ENCODE measurements around the gene POPDC3.
"Not testable (repeated sequence)": the region's sequence is repeated elsewhere in the genome, so short reads cannot be mapped to it uniquely, and the experiment has no call there.

The POPDC3 gene

GRCh38 chr6:105177556-105177955 lies 2.3 kb downstream of the POPDC3 start:
- no peaks in the 10 kb centered on the region for H3K9me3 ChIP-seq (ENCODE audit: control insufficient read depth, insufficient read depth, low read depth, low read length)
- no peak overlapping the region for H3K9ac ChIP-seq (ENCODE audit: low read length)
- peaks cover 24% of the 10 kb centered on the region for H3K27me3 ChIP-seq (ENCODE audit: control insufficient read depth, insufficient read depth, low read length)
- H3K27ac ChIP-seq (ENCODE audit: low read depth, low read length) = no peak overlapping the region
- no peak overlapping the region for H3K4me3 ChIP-seq (ENCODE audit: low read depth, low read length)
- H3K36me3 ChIP-seq (ENCODE audit: control insufficient read depth, insufficient read depth, low read length) = no peaks in the 10 kb centered on the region
- H3K4me1 ChIP-seq (ENCODE audit: control insufficient read depth, insufficient read depth, low read length) = peaks cover 12% of the 10 kb centered on the region

DNA sequence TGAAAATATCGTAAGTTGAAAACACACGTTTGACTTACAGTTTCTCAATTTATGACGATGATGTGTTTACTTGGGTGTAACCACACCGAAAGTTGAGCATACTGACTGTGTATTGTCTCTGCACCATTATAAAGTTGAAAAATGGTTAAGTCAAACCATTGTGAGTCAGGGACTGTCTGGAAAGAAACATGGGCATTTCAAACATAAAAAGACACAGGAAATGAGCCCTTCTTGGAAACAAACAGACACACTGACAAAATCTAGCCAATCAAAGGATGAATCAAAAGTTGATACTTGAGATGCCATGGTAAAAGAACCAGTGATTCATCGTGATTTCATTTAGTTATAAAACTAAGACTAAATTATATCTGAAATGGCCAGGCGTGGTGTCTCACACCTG lies 5.3 kb downstream of the POPDC3 start:
- no peaks in the 10 kb centered on the region for H3K36me3 ChIP-seq (ENCODE audit: control insufficient read depth, insufficient read depth, low read length)
- no peaks in the 10 kb centered on the region for H3K9me3 ChIP-seq (ENCODE audit: control insufficient read depth, insufficient read depth, low read depth, low read length)
- H3K4me3 ChIP-seq (ENCODE audit: low read depth, low read length) = no peak overlapping the region
- no peak overlapping the region for H3K9ac ChIP-seq (ENCODE audit: low read length)
- H3K4me1 ChIP-seq (ENCODE audit: control insufficient read depth, insufficient read depth, low read length) = no peaks in the 10 kb centered on the region
- no peak overlapping the region for H3K27ac ChIP-seq (ENCODE audit: low read depth, low read length)
- peaks cover 16% of the 10 kb centered on the region; the same call in 1 of the 2 replicates for H3K27me3 ChIP-seq (ENCODE audit: control insufficient read depth, insufficient read depth, low read length)

DNA sequence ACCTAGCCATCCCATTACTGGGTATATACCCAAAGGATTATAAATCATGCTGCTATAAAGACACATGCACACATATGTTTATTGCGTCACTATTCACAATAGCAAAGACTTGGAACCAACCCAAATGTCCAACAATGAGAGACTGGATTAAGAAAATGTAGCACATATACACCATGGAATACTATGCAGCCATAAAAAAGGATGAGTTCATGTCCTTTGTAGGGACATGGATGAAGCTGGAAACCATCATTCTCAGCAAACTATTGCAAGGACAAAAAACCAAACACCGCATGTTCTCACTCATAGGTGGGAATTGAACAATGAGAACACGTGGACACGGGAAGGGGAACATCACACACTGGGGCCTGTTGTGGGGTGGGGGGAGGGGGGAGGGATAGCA lies 7.3 kb downstream of the POPDC3 start:
- not testable (repeated sequence) for H3K27me3 ChIP-seq (ENCODE audit: control insufficient read depth, insufficient read depth, low read length); H3K36me3 ChIP-seq (ENCODE audit: control insufficient read depth, insufficient read depth, low read length); H3K27ac ChIP-seq (ENCODE audit: low read depth, low read length); H3K4me3 ChIP-seq (ENCODE audit: low read depth, low read length); H3K9ac ChIP-seq (ENCODE audit: low read length); H3K4me1 ChIP-seq (ENCODE audit: control insufficient read depth, insufficient read depth, low read length); H3K9me3 ChIP-seq (ENCODE audit: control insufficient read depth, insufficient read depth, low read depth, low read length)

DNA sequence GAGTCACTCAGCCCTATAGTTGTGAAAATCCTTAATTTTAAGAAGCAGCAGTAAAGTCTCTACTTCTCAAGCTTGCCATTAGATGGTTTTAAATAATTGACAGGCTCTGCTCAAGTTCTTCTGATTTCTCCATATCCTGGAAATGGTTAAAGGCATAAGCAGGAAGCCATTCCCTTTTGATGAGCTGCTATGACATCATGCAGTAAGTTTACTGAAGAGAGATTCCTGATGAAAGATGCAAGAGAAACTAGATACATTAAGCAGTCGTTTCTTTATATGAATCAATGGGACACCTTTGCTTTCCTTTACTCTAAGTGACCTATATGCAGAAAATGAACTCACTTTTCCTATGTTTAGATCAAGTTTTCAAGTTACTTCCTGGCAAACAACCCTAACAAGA lies 9.8 kb downstream of the POPDC3 start:
- Histone ChIP-seq H3K27ac (ENCODE audit: low read depth, low read length) (no peak overlapping the region), H3K27me3 (ENCODE audit: control insufficient read depth, insufficient read depth, low read length) (no peaks in the 10 kb centered on the region), H3K4me1 (ENCODE audit: control insufficient read depth, insufficient read depth, low read length) (no peaks in the 10 kb centered on the region), H3K4me3 (ENCODE audit: low read depth, low read length) (no peak overlapping the region), H3K36me3 (ENCODE audit: control insufficient read depth, insufficient read depth, low read length) (no peaks in the 10 kb centered on the region), H3K9me3 (ENCODE audit: control insufficient read depth, insufficient read depth, low read depth, low read length) (no peaks in the 10 kb centered on the region), H3K9ac (ENCODE audit: low read length) (no peak overlapping the region)

GRCh38 chr6:105167914-105168313 lies 11.9 kb downstream of the POPDC3 start:
- Histone ChIP-seq H3K36me3 (ENCODE audit: control insufficient read depth, insufficient read depth, low read length) (no peaks in the 10 kb centered on the region), H3K9ac (ENCODE audit: low read length) (no peak overlapping the region), H3K27ac (ENCODE audit: low read depth, low read length) (no peak overlapping the region), H3K4me3 (ENCODE audit: low read depth, low read length) (no peak overlapping the region), H3K4me1 (ENCODE audit: control insufficient read depth, insufficient read depth, low read length) (no peaks in the 10 kb centered on the region), H3K9me3 (ENCODE audit: control insufficient read depth, insufficient read depth, low read depth, low read length) (no peaks in the 10 kb centered on the region), H3K27me3 (ENCODE audit: control insufficient read depth, insufficient read depth, low read length) (no peaks in the 10 kb centered on the region)

GRCh38 chr6:105164418-105164817 lies 15.4 kb downstream of the POPDC3 start:
- Histone ChIP-seq H3K27ac (ENCODE audit: low read depth, low read length) (no peak overlapping the region), H3K4me1 (ENCODE audit: control insufficient read depth, insufficient read depth, low read length) (no peaks in the 10 kb centered on the region)

GRCh38 chr6:105163183-105163582 lies 16.6 kb downstream of the POPDC3 start:
- Histone ChIP-seq H3K36me3 (ENCODE audit: control insufficient read depth, insufficient read depth, low read length) (no peaks in the 10 kb centered on the region), H3K9ac (ENCODE audit: low read length) (no peak overlapping the region), H3K27ac (ENCODE audit: low read depth, low read length) (no peak overlapping the region), H3K27me3 (ENCODE audit: control insufficient read depth, insufficient read depth, low read length) (no peaks in the 10 kb centered on the region), H3K9me3 (ENCODE audit: control insufficient read depth, insufficient read depth, low read depth, low read length) (no peaks in the 10 kb centered on the region), H3K4me3 (ENCODE audit: low read depth, low read length) (no peak overlapping the region), H3K4me1 (ENCODE audit: control insufficient read depth, insufficient read depth, low read length) (no peaks in the 10 kb centered on the region)

More at GRCh38 chr6:105164418-105164817, 15.4 kb downstream of the POPDC3 start:
- no peaks in the 10 kb centered on the region for H3K27me3 ChIP-seq (ENCODE audit: control insufficient read depth, insufficient read depth, low read length)
- no peak overlapping the region for H3K9ac ChIP-seq (ENCODE audit: low read length)
- H3K9me3 ChIP-seq (ENCODE audit: control insufficient read depth, insufficient read depth, low read depth, low read length) = no peaks in the 10 kb centered on the region
- H3K36me3 ChIP-seq (ENCODE audit: control insufficient read depth, insufficient read depth, low read length) = no peaks in the 10 kb centered on the region
- H3K4me3 ChIP-seq (ENCODE audit: low read depth, low read length) = no peak overlapping the region

GRCh38 chr6:105162377-105162776 lies 17.4 kb downstream of the POPDC3 start:
- Histone ChIP-seq H3K4me3 (ENCODE audit: low read depth, low read length) (no peak overlapping the region), H3K9me3 (ENCODE audit: control insufficient read depth, insufficient read depth, low read depth, low read length) (no peaks in the 10 kb centered on the region), H3K9ac (ENCODE audit: low read length) (no peak overlapping the region), H3K36me3 (ENCODE audit: control insufficient read depth, insufficient read depth, low read length) (no peaks in the 10 kb centered on the region), H3K27me3 (ENCODE audit: control insufficient read depth, insufficient read depth, low read length) (no peaks in the 10 kb centered on the region), H3K4me1 (ENCODE audit: control insufficient read depth, insufficient read depth, low read length) (no peaks in the 10 kb centered on the region), H3K27ac (ENCODE audit: low read depth, low read length) (no peak overlapping the region)

- Histone ChIP-seq H3K27me3 (ENCODE audit: control insufficient read depth, insufficient read depth, low read length) (no peaks in the 10 kb centered on the region), H3K36me3 (ENCODE audit: control insufficient read depth, insufficient read depth, low read length) (no peaks in the 10 kb centered on the region), H3K9ac (ENCODE audit: low read length) (no peak overlapping the region), H3K4me1 (ENCODE audit: control insufficient read depth, insufficient read depth, low read length) (no peaks in the 10 kb centered on the region), H3K27ac (ENCODE audit: low read depth, low read length) (no peak overlapping the region), H3K9me3 (ENCODE audit: control insufficient read depth, insufficient read depth, low read depth, low read length) (no peaks in the 10 kb centered on the region), H3K4me3 (ENCODE audit: low read depth, low read length) (no peak overlapping the region)
These were observed 18.4 kb downstream of the POPDC3 start for GRCh38 chr6:105161421-105161820.

GRCh38 chr6:105153676-105154075 lies 26.1 kb downstream of the POPDC3 start:
- Histone ChIP-seq H3K9ac (ENCODE audit: low read length) (no peak overlapping the region), H3K27me3 (ENCODE audit: control insufficient read depth, insufficient read depth, low read length) (no peaks in the 10 kb centered on the region), H3K4me3 (ENCODE audit: low read depth, low read length) (no peak overlapping the region), H3K4me1 (ENCODE audit: control insufficient read depth, insufficient read depth, low read length) (no peaks in the 10 kb centered on the region), H3K9me3 (ENCODE audit: control insufficient read depth, insufficient read depth, low read depth, low read length) (no peaks in the 10 kb centered on the region), H3K27ac (ENCODE audit: low read depth, low read length) (no peak overlapping the region), H3K36me3 (ENCODE audit: control insufficient read depth, insufficient read depth, low read length) (no peaks in the 10 kb centered on the region)

- H3K9me3 ChIP-seq (ENCODE audit: control insufficient read depth, insufficient read depth, low read depth, low read length) = no peaks in the 10 kb centered on the region
- no peaks in the 10 kb centered on the region for H3K4me1 ChIP-seq (ENCODE audit: control insufficient read depth, insufficient read depth, low read length)
- H3K36me3 ChIP-seq (ENCODE audit: control insufficient read depth, insufficient read depth, low read length) = no peaks in the 10 kb centered on the region
- no peak overlapping the region for H3K4me3 ChIP-seq (ENCODE audit: low read depth, low read length)
- no peak overlapping the region for H3K27ac ChIP-seq (ENCODE audit: low read depth, low read length)
- H3K27me3 ChIP-seq (ENCODE audit: control insufficient read depth, insufficient read depth, low read length) = no peaks in the 10 kb centered on the region
- H3K9ac ChIP-seq (ENCODE audit: low read length) = no peak overlapping the region
These were observed 26.9 kb downstream of the POPDC3 start for GRCh38 chr6:105152880-105153279.

- H3K27ac ChIP-seq (ENCODE audit: low read depth, low read length) = no peak overlapping the region
- H3K27me3 ChIP-seq (ENCODE audit: control insufficient read depth, insufficient read depth, low read length) = no peaks in the 10 kb centered on the region
- H3K4me3 ChIP-seq (ENCODE audit: low read depth, low read length) = no peak overlapping the region
- no peak overlapping the region for H3K9ac ChIP-seq (ENCODE audit: low read length)
- no peaks in the 10 kb centered on the region for H3K36me3 ChIP-seq (ENCODE audit: control insufficient read depth, insufficient read depth, low read length)
- no peaks in the 10 kb centered on the region for H3K9me3 ChIP-seq (ENCODE audit: control insufficient read depth, insufficient read depth, low read depth, low read length)
- H3K4me1 ChIP-seq (ENCODE audit: control insufficient read depth, insufficient read depth, low read length) = no peaks in the 10 kb centered on the region
These were observed 28.2 kb downstream of the POPDC3 start for GRCh38 chr6:105151644-105152043.

Measured in HUES6 (cell line).